PC-9 (cell line): Measurements from ENCODE around the gene MTG1. TPM values are rescaled to one million over a fixed set of nuclear protein-coding genes. Genes with fewer than 3 reads are reported as not detected.

ENCODE experiments used
- BruUV-seq: library from RNA; stranded (reverse); fragments of 400-500 nt; replicated peaks from 2 replicates; lab custom pipeline; 2021; lab: Mats Ljungman, UMichigan
- CTCF ChIA-PET: fragments of 300-600 bp; sonication (Branson Sonifier 250); formaldehyde crosslinking; loops from one replicate; lab custom pipeline; 2022; ENCODE audit warnings: antibody characterized with exemption; lab: Charles Lee
- POLR2A ChIA-PET: fragments of 300-600 bp; sonication (Branson Sonifier 250); formaldehyde crosslinking; loops from one replicate; lab custom pipeline; 2022; ENCODE audit warnings: antibody characterized with exemption; ENCODE audit not compliant: unreplicated experiment; lab: Charles Lee
- DNase-seq, 2 experiments: peaks; one replicate each; pipeline versions ENCODE4 v3.0.0 to v3.0.0-alpha.2; 2015 to 2022; ENCODE audit warnings: mixed read lengths in 1 of 2
- H2AFZ ChIP-seq: fragments of 200-600 bp; sonication (generic); 2 replicates; pipeline ENCODE4 v1.8.1; 2017; ENCODE audit warnings: antibody characterized with exemption
- H3F3A ChIP-seq: fragments of 200-600 bp; sonication (generic); 2 replicates; pipeline ENCODE4 v1.8.1; 2017; ENCODE audit warnings: antibody characterized with exemption, mild to moderate bottlenecking, low read depth; ENCODE audit not compliant: insufficient read depth
- H3K27ac ChIP-seq: fragments of 200-600 bp; sonication (generic); 2 replicates; pipeline ENCODE4 v1.6.1; 2016; ENCODE audit warnings: mixed run types
- H3K27me3 ChIP-seq: fragments of 200-600 bp; sonication (generic); 2 replicates; pipeline ENCODE4 v1.6.1; 2016; ENCODE audit warnings: low read depth, mixed run types; ENCODE audit not compliant: insufficient read depth
- H3K36me3 ChIP-seq: fragments of 200-600 bp; sonication (generic); 2 replicates; pipeline ENCODE4 v1.6.1; 2016; ENCODE audit warnings: low read depth, mixed run types
- H3K4me1 ChIP-seq: fragments of 200-600 bp; sonication (generic); replicated peaks from 2 replicates; pipeline ENCODE4 v1.6.1; 2016; ENCODE audit warnings: mixed run types; ENCODE audit not compliant: insufficient read depth
- H3K4me2 ChIP-seq: fragments of 200-600 bp; sonication (generic); 2 replicates; pipeline ENCODE4 v1.6.1; 2017; ENCODE audit warnings: mixed run types
- H3K4me3 ChIP-seq: fragments of 200-600 bp; sonication (generic); 2 replicates; pipeline ENCODE4 v1.6.1; 2016; ENCODE audit warnings: mixed run types
- H3K79me2 ChIP-seq: fragments of 200-600 bp; sonication (generic); 2 replicates; pipeline ENCODE4 v1.6.1; 2017; ENCODE audit warnings: low read depth, mixed run types
- H3K9me2 ChIP-seq: fragments of 200-600 bp; sonication (generic); 2 replicates; pipeline ENCODE4 v1.8.1; 2017; ENCODE audit warnings: mild to moderate bottlenecking; ENCODE audit not compliant: insufficient read depth
- H3K9me3 ChIP-seq: fragments of 200-600 bp; sonication (generic); 2 replicates; pipeline ENCODE4 v1.8.1; 2016; ENCODE audit warnings: low read depth; ENCODE audit not compliant: insufficient read depth
- H4K20me1 ChIP-seq: fragments of 200-600 bp; sonication (generic); 2 replicates; pipeline ENCODE4 v1.8.1; 2017; ENCODE audit not compliant: insufficient read depth
- CTCF ChIP-seq: fragments of 200-600 bp; sonication (generic); conservative IDR thresholded peaks from 2 replicates; pipeline ENCODE4 v1.6.1; 2017; ENCODE audit warnings: mixed run types, antibody characterized with exemption, mild to moderate bottlenecking, moderate library complexity
- EZH2 ChIP-seq: fragments of 200-600 bp; sonication (generic); IDR thresholded peaks from 2 replicates; pipeline ENCODE4 v1.8.0; 2017; ENCODE audit warnings: antibody characterized with exemption, low read depth
- intact Hi-C: fragments of 100-400 bp; cut with micrococcal nuclease; formaldehyde crosslinking; loops from one replicate; pipeline ENCODE4 v1.10.0; 2022; ENCODE audit not compliant: unreplicated experiment
- total RNA-seq: library from RNA; stranded (reverse); gene quantifications from 2 replicates; pipeline ENCODE4 v1.2.3, GENCODE V29; 2021

The MTG1 gene
- total RNA-seq, 1 experiment from 2014 or later = 33.0 TPM

GRCh38 chr10:133405272-133405671, 11.3 kb downstream of the MTG1 start:
- peaks cover 18% of the 10 kb centered on the region; the same call in 1 of the 2 replicates for H3K79me2 ChIP-seq
- POLR2A ChIA-PET = no interaction called here
- TF ChIP-seq EZH2 = no peak
- no peak for TF ChIP-seq CTCF

DNA sequence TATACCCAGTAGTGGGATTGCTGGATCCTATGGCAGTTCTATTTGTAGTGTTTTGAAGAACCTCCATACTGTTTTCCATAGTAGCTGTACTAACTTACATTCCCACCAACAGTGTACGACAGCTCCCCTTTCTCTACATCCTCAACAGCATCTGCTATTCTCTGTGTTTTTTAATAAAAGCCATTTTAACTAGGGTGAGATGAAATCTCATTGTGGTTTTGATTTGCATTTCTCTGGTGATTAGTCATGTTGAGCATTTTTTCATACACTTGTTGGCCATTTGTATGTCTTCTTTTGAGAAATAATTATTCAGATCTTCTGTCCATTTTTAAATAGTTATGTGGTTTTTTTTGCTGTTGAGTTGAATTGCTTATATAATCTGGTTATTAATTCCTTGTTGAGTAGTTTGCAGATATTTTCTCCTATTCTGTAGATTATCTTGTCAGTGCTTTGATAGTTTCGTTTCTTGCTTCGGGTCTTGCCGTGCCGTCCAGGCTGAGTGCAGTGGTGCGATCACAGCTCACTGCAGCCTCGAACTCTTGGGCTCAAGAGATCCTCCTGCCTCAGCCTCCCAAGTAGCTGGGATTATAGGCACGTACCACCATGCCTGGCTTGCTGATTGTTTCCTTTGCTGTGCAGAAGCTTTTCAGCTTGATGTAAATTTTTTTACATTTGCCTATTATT, 12.0 kb downstream of the MTG1 start:
- Histone ChIP-seq H3K27me3 (no peaks in the 10 kb centered on the region), H3F3A (no peaks in the 10 kb centered on the region), H3K79me2 (peaks cover 18% of the 10 kb centered on the region; the same call in 1 of the 2 replicates), H3K9me3 (no peaks in the 10 kb centered on the region; the same call in 1 of the 2 replicates), H3K4me1 (no peaks in the 10 kb centered on the region), H3K9me2 (no peaks in the 10 kb centered on the region), H2AFZ (no peak overlapping the region), H3K27ac (no peak overlapping the region), H3K4me2 (no peak overlapping the region), H4K20me1 (no peaks in the 10 kb centered on the region), H3K36me3 (peaks cover 10% of the 10 kb centered on the region; the same call in 1 of the 2 replicates), H3K4me3 (no peak overlapping the region)
- no peak for DNase-seq
- intact Hi-C loops = no loop called here
- ChIA-PET POLR2A (no interaction called here), CTCF (no interaction called here)
- no peak for TF ChIP-seq EZH2
- BruUV-seq = no TSS peak

More at GRCh38 chr10:133405272-133405671, 11.3 kb downstream of the MTG1 start:
- Histone ChIP-seq H3K4me2 (no peak overlapping the region), H3K4me1 (no peaks in the 10 kb centered on the region), H3K4me3 (no peak overlapping the region), H3F3A (no peaks in the 10 kb centered on the region), H3K9me2 (no peaks in the 10 kb centered on the region), H4K20me1 (no peaks in the 10 kb centered on the region), H3K36me3 (peaks cover 7% of the 10 kb centered on the region; the same call in 1 of the 2 replicates), H3K9me3 (no peaks in the 10 kb centered on the region), H3K27me3 (no peaks in the 10 kb centered on the region), H2AFZ (no peak overlapping the region), H3K27ac (no peak overlapping the region)
- no TSS peak for BruUV-seq
- CTCF ChIA-PET = no interaction called here
- intact Hi-C loops = no loop called here
- DNase-seq = no peak

GRCh38 chr10:133411523-133412380, 17.8 kb downstream of the MTG1 start:
- Histone ChIP-seq H3K79me2 (peaks cover 18% of the 10 kb centered on the region; the same call in 1 of the 2 replicates), H3K9me2 (no peaks in the 10 kb centered on the region), H3K4me3 (no peak overlapping the region), H2AFZ (no peak overlapping the region), H3K27ac (no peak overlapping the region), H3F3A (no peaks in the 10 kb centered on the region), H3K9me3 (peaks cover 4% of the 10 kb centered on the region; the same call in 1 of the 2 replicates), H3K4me1 (no peaks in the 10 kb centered on the region), H3K27me3 (no peaks in the 10 kb centered on the region), H4K20me1 (no peaks in the 10 kb centered on the region), H3K36me3 (peaks cover 22% of the 10 kb centered on the region), H3K4me2 (no peak overlapping the region)
- ChIA-PET POLR2A (no interaction called here), CTCF (no interaction called here)
- BruUV-seq = no TSS peak
- TF ChIP-seq EZH2 = no peak
- TF ChIP-seq CTCF = no peak
- intact Hi-C loops = no loop called here
- DNase-seq = no peak
